Adrenal gland (tissue), 5 donors: ENCODE data around the gene KCNK18.

Source experiments
- POLR2A ChIP-seq, 2 donors: fragments of 450-650 bp; IDR thresholded peaks; one replicate each; pipeline ENCODE4 v1.6.1; 2017; ENCODE audit warnings: antibody characterized with exemption in 2 of 2, mild to moderate bottlenecking in 2 of 2, moderate library complexity in 1 of 2
- TF ChIP-seq, protein P1 (sequence below), 6 experiments: fragments of 450-650 bp in 4 of 6; fragments of 200-600 bp in 2 of 6; sonication (generic) in 1 of 6; IDR thresholded peaks; 1 replicate in 5 of 6; 2 replicates in 1 of 6; pipeline versions ENCODE4 v1.5.1 to v1.8.0; 2016 to 2021; ENCODE audit warnings: antibody characterized with exemption in 6 of 6, mild to moderate bottlenecking in 2 of 6, moderate library complexity in 1 of 6
- donor health status: DM: no; HTN: no; CAD: no.

DNA sequence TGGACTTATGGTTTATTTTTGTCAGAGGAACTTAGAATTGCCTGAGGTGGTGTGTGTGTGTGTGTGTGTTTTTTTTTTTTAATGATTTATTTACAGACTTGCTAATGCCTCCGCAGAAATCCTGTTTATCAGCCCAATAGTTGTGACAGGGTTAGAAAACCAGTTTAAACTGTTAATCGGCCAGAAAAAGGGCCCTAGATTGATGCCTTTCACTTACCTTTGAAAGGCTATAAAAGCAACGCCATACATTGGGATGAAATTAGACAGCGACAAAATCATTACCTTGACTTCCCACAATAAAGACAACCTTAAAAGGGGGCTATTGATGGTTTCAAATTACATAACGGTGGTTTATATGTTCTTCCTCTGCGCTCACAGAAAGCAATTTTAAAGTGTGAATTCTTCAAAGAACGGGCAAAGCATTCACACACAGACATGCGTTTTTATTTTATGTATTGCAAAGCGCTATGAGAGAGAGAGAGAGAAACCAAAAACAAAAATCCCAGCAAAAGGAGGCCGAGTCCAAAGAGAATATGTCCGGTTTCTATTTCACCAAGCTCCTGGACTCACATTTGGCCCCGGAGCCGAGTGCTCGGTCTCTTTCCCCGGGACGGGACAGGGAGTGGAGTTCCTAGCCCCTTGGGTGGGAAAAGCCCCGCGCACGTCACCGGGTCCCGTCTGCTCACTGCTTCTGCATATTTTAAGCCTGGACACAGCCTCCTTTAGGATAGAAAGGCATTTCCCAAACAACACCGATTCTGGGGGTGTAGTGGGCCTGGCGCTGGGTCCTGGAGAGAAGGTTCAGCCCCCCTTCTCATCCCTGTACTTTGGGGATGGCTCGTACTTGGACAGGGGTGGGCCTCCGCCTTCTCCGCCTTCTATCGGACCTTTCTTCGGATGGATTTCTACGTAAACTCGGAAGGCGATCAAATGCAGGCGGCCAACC, 32.4 kb upstream of the KCNK18 start:
- TF ChIP-seq, protein P1, sequence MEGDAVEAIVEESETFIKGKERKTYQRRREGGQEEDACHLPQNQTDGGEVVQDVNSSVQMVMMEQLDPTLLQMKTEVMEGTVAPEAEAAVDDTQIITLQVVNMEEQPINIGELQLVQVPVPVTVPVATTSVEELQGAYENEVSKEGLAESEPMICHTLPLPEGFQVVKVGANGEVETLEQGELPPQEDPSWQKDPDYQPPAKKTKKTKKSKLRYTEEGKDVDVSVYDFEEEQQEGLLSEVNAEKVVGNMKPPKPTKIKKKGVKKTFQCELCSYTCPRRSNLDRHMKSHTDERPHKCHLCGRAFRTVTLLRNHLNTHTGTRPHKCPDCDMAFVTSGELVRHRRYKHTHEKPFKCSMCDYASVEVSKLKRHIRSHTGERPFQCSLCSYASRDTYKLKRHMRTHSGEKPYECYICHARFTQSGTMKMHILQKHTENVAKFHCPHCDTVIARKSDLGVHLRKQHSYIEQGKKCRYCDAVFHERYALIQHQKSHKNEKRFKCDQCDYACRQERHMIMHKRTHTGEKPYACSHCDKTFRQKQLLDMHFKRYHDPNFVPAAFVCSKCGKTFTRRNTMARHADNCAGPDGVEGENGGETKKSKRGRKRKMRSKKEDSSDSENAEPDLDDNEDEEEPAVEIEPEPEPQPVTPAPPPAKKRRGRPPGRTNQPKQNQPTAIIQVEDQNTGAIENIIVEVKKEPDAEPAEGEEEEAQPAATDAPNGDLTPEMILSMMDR (IDR thresholded peaks at IDR 0.05) = no peak
- TF ChIP-seq POLR2A (IDR thresholded peaks at IDR 0.05) = no peak
